ENCODE data around the gene ANTXR2. TPM values are rescaled to one million over a fixed set of nuclear protein-coding genes. Genes with fewer than 3 reads are reported as not detected.

The ANTXR2 gene
- total and polyA plus RNA-seq, 2 of the 13 experiments (the other 11 are each of a cell fraction or from before 2014, with no cell fraction given): 4.6 to 14.5 TPM

DNA sequence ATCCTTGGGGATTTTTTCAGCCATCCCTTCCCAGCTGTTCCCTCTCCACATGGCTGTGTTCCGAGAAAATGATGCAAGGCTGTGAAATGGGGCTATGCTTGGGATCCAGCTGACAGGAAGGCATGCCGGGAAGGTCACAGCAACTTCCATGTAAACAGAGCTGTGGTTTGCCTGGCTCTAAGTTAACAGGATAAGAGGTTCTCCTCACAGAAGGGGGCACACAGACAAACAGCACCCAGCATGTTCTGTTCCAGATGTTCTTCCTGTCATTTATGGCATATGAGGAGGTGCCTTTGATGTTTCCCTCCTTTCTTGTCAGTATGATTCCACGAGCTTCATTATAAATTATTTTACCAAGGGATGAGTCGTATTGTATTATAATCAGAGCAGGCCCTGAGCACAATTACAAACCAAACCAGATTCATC lies 220.7 kb downstream of the ANTXR2 start (continued):
- TF ChIP-seq, protein P1, sequence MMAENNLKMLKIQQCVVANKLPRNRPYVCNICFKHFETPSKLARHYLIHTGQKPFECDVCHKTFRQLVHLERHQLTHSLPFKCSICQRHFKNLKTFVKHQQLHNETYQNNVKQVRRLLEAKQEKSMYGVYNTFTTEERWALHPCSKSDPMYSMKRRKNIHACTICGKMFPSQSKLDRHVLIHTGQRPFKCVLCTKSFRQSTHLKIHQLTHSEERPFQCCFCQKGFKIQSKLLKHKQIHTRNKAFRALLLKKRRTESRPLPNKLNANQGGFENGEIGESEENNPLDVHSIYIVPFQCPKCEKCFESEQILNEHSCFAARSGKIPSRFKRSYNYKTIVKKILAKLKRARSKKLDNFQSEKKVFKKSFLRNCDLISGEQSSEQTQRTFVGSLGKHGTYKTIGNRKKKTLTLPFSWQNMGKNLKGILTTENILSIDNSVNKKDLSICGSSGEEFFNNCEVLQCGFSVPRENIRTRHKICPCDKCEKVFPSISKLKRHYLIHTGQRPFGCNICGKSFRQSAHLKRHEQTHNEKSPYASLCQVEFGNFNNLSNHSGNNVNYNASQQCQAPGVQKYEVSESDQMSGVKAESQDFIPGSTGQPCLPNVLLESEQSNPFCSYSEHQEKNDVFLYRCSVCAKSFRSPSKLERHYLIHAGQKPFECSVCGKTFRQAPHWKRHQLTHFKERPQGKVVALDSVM (CRISPR knock-in tag; IDR thresholded peaks at IDR 0.05): no peak
- TF ChIP-seq ZNF33B (CRISPR knock-in tag; IDR thresholded peaks at IDR 0.05): no peak
- TF ChIP-seq STAG1 (CRISPR knock-in tag; IDR thresholded peaks at IDR 0.05): no peak
- no peak for TF ChIP-seq ZNF343 (CRISPR knock-in tag; IDR thresholded peaks at IDR 0.05)
- no peak for TF ChIP-seq BCL6 (CRISPR knock-in tag; IDR thresholded peaks at IDR 0.05)
- TF ChIP-seq ZNF747 (CRISPR knock-in tag; IDR thresholded peaks at IDR 0.05; ENCODE audit: borderline replicate concordance): no peak
- TF ChIP-seq IRF9 (CRISPR knock-in tag; IDR thresholded peaks at IDR 0.05; ENCODE audit: borderline replicate concordance): no peak
- TF ChIP-seq ZNF800 (CRISPR knock-in tag; IDR thresholded peaks at IDR 0.05): no peak
- TF ChIP-seq FOXK1 (CRISPR knock-in tag; IDR thresholded peaks at IDR 0.05; ENCODE audit: borderline replicate concordance, low read depth): peak; percentile 68; the same call in 1 of the 2 replicates
- no peak for TF ChIP-seq ZNF3 (CRISPR knock-in tag; IDR thresholded peaks at IDR 0.05)
- TF ChIP-seq, protein P2, sequence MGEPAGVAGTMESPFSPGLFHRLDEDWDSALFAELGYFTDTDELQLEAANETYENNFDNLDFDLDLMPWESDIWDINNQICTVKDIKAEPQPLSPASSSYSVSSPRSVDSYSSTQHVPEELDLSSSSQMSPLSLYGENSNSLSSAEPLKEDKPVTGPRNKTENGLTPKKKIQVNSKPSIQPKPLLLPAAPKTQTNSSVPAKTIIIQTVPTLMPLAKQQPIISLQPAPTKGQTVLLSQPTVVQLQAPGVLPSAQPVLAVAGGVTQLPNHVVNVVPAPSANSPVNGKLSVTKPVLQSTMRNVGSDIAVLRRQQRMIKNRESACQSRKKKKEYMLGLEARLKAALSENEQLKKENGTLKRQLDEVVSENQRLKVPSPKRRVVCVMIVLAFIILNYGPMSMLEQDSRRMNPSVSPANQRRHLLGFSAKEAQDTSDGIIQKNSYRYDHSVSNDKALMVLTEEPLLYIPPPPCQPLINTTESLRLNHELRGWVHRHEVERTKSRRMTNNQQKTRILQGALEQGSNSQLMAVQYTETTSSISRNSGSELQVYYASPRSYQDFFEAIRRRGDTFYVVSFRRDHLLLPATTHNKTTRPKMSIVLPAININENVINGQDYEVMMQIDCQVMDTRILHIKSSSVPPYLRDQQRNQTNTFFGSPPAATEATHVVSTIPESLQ (CRISPR knock-in tag; conservative IDR thresholded peaks at IDR 0.05): no peak
- TF ChIP-seq HMG20A (CRISPR knock-in tag; IDR thresholded peaks at IDR 0.05; ENCODE audit: borderline replicate concordance): peak; percentile 53; the same call in 1 of the 2 replicates
- no peak for TF ChIP-seq ZNF460 (CRISPR knock-in tag; IDR thresholded peaks at IDR 0.05; ENCODE audit: borderline replicate concordance)
- TF ChIP-seq, protein P3, sequence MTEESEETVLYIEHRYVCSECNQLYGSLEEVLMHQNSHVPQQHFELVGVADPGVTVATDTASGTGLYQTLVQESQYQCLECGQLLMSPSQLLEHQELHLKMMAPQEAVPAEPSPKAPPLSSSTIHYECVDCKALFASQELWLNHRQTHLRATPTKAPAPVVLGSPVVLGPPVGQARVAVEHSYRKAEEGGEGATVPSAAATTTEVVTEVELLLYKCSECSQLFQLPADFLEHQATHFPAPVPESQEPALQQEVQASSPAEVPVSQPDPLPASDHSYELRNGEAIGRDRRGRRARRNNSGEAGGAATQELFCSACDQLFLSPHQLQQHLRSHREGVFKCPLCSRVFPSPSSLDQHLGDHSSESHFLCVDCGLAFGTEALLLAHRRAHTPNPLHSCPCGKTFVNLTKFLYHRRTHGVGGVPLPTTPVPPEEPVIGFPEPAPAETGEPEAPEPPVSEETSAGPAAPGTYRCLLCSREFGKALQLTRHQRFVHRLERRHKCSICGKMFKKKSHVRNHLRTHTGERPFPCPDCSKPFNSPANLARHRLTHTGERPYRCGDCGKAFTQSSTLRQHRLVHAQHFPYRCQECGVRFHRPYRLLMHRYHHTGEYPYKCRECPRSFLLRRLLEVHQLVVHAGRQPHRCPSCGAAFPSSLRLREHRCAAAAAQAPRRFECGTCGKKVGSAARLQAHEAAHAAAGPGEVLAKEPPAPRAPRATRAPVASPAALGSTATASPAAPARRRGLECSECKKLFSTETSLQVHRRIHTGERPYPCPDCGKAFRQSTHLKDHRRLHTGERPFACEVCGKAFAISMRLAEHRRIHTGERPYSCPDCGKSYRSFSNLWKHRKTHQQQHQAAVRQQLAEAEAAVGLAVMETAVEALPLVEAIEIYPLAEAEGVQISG (CRISPR knock-in tag; IDR thresholded peaks at IDR 0.05): peak; percentile 18; the same call in 1 of the 2 replicates
- no peak for TF ChIP-seq ZNF18 (CRISPR knock-in tag; IDR thresholded peaks at IDR 0.05; ENCODE audit: insufficient replicate concordance)
- TF ChIP-seq BHLHE40 (IDR thresholded peaks at IDR 0.05; ENCODE audit: low read length): no peak
- TF ChIP-seq ZNF644 (CRISPR knock-in tag; IDR thresholded peaks at IDR 0.05; ENCODE audit: low read depth): peak; percentile 86

Data from HepG2 (cell line).